Fibroblast of the aortic adventitia (primary cell): ENCODE results near the gene MMP11. TPM values are rescaled to one million over a fixed set of nuclear protein-coding genes. Genes with fewer than 3 reads are reported as not detected.

Experiments used
- DNase-seq: peaks from one replicate; pipeline ENCODE4 v3.0.0-alpha.2; 2010; ENCODE audit warnings: low read depth
- H3K4me3 ChIP-seq: 2 replicates; pipeline ENCODE4 v1.5.1; 2011; ENCODE audit warnings: low read depth, mild to moderate bottlenecking, control low read depth, low read length, moderate library complexity
- CTCF ChIP-seq: IDR thresholded peaks from 2 replicates; pipeline ENCODE4 v1.5.1; 2011; ENCODE audit warnings: mild to moderate bottlenecking, low read length, control low read depth, inconsistent platforms; ENCODE audit not compliant: insufficient read depth
- total RNA-seq: library from RNA; depleted of rRNA; stranded (reverse); fragments of >200 nt; gene quantifications from 2 replicates; pipeline ENCODE4 v1.2.3, GENCODE V29; 2012; ENCODE audit warnings: low replicate concordance

Gene MMP11
- total RNA-seq, 1 donor, result 5.1 TPM

- no peak for DNase-seq
- H3K4me3 ChIP-seq, result no peak overlapping the region
- no peak for TF ChIP-seq CTCF
Measured at GRCh38 chr22:23823331-23823791, 50.7 kb downstream of the MMP11 start.

- H3K4me3 ChIP-seq, result no peak overlapping the region
- DNase-seq, result no peak
- no peak for TF ChIP-seq CTCF
Measured at GRCh38 chr22:23824476-23825245, 52.0 kb downstream of the MMP11 start.

- TF ChIP-seq CTCF, result no peak
- no peak for DNase-seq
- H3K4me3 ChIP-seq, result no peak overlapping the region
Measured at GRCh38 chr22:23825246-23825905, 52.7 kb downstream of the MMP11 start.

GRCh38 chr22:23826510-23827350 is 54.1 kb downstream of the MMP11 start:
- H3K4me3 ChIP-seq, result no peak overlapping the region
- TF ChIP-seq CTCF, result no peak
- no peak for DNase-seq

- no peak for DNase-seq
- no peak for TF ChIP-seq CTCF
- no peak overlapping the region for H3K4me3 ChIP-seq
Measured at GRCh38 chr22:23827351-23827995, 54.8 kb downstream of the MMP11 start.
